HL-60 (cell line): ENCODE results near the gene ATP1A2.

Source experiments
- DNase-seq, 2 experiments: peaks; one replicate each; pipeline ENCODE4 v3.0.0-alpha.2; 2010 to 2020; ENCODE audit warnings: low read depth in 1 of 2, low spot score in 1 of 2
- H3K27ac ChIP-seq: fragments of 250-450 bp; sonication (Bioruptor Pico); replicated peaks from 2 replicates; pipeline ENCODE4 v1.5.1; 2020; ENCODE audit warnings: mild to moderate bottlenecking, moderate library complexity
- H3K27me3 ChIP-seq: fragments of 250-450 bp; sonication (Bioruptor Pico); 2 replicates; pipeline ENCODE4 v1.5.1; 2021; ENCODE audit warnings: mild to moderate bottlenecking, moderate library complexity; ENCODE audit not compliant: insufficient read depth, poor library complexity, severe bottlenecking
- H3K4me3 ChIP-seq: replicated peaks from 2 replicates; pipeline ENCODE4 v1.5.1; 2011; ENCODE audit warnings: mild to moderate bottlenecking, control low read depth, low read length; ENCODE audit not compliant: insufficient read depth
- CTCF ChIP-seq: IDR thresholded peaks from one replicate; pipeline ENCODE4 v1.5.1; 2011; ENCODE audit warnings: low read length, control low read depth, inconsistent platforms; ENCODE audit not compliant: insufficient read depth
- GABPA ChIP-seq: IDR thresholded peaks from 2 replicates; pipeline ENCODE4 v1.6.1; 2012; ENCODE audit warnings: low read depth
- POLR2AphosphoS5 ChIP-seq: IDR thresholded peaks from 2 replicates; pipeline ENCODE4 v1.6.1; 2012; ENCODE audit warnings: low read depth
- REST ChIP-seq: IDR thresholded peaks from 2 replicates; pipeline ENCODE4 v1.6.1; 2012; ENCODE audit warnings: low read depth; ENCODE audit not compliant: insufficient replicate concordance
- SPI1 ChIP-seq: IDR thresholded peaks from 2 replicates; pipeline ENCODE4 v1.6.1; 2012; ENCODE audit warnings: low read depth, mild to moderate bottlenecking, borderline replicate concordance

ATP1A2 gene

GRCh38 chr1:160097911-160098851 is 17.4 kb upstream of the ATP1A2 start, which contains the start of gene IGSF8:
Gene IGSF8, minus strand, starts transcription at chr1:160098619. Its CDS starts 147 bp downstream, at chr1:160098472.
- H3K4me3 ChIP-seq, result peak within 1 kb of the TSS; percentile 60
- no peaks in the 10 kb centered on the region for H3K27me3 ChIP-seq
- peak; percentile 61 to 71 for DNase-seq
- peak within 1 kb of the TSS; percentile 44 for H3K27ac ChIP-seq
- TF ChIP-seq REST, result no peak
- no peak for TF ChIP-seq POLR2AphosphoS5
- TF ChIP-seq CTCF, result no peak
- TF ChIP-seq GABPA, result no peak

- H3K27ac ChIP-seq, result peak overlapping the region; percentile 44
- peak; percentile 78 to 95 for DNase-seq
- no peaks in the 10 kb centered on the region for H3K27me3 ChIP-seq
- TF ChIP-seq GABPA (no peak), REST (no peak), CTCF (no peak), POLR2AphosphoS5 (no peak), SPI1 (no peak)
- peak overlapping the region; percentile 60 for H3K4me3 ChIP-seq
These were observed 16.6 kb upstream of the ATP1A2 start for GRCh38 chr1:160098852-160099561.

GRCh38 chr1:160099716-160100375 is 15.7 kb upstream of the ATP1A2 start:
- no peaks in the 10 kb centered on the region for H3K27me3 ChIP-seq
- no peak for DNase-seq
- H3K4me3 ChIP-seq, result no peak overlapping the region
- TF ChIP-seq SPI1, result no peak
- TF ChIP-seq POLR2AphosphoS5, result no peak
- no peak for TF ChIP-seq CTCF
- no peak for TF ChIP-seq REST
- no peak for TF ChIP-seq GABPA
- no peak overlapping the region for H3K27ac ChIP-seq
